Measurements from ENCODE around the gene ANKS1B.
A peak's percentile ranks its signal among the peaks of the same experiment; 100 is the strongest.
"Not testable (repeated sequence)": the region's sequence is repeated elsewhere in the genome, so short reads cannot be mapped to it uniquely, and the experiment has no call there.

The ANKS1B gene

DNA sequence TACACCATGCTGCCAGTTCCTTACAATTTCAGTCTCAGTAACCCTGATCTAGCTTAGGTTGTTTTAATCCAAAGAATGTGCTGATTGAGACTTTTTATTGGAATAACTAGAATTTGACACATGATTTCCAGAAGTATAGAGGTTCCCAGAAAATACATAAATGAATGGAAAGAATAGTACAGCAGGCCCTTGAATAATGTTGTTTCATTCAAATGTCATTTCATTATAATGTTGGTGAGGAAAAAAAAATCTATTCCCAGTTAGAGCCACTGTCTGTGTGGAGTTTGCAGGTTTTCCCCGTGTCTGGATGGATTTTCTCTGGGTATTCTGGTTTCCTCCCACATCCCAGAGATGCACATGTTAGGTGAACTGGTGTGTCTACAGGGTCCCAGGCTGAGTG, 610.7 kb downstream of the ANKS1B start:
- no peak for DNase-seq (ENCODE audit: low spot score)

- no peak for DNase-seq (ENCODE audit: low spot score)
These were observed 612.3 kb downstream of the ANKS1B start for GRCh38 chr12:99372257-99372920.

- DNase-seq (ENCODE audit: low spot score), result no peak
These were observed 614.2 kb downstream of the ANKS1B start for GRCh38 chr12:99370421-99371138.

GRCh38 chr12:99367181-99367580, 617.6 kb downstream of the ANKS1B start:
- peak; percentile 44 for DNase-seq (ENCODE audit: low spot score)

DNA sequence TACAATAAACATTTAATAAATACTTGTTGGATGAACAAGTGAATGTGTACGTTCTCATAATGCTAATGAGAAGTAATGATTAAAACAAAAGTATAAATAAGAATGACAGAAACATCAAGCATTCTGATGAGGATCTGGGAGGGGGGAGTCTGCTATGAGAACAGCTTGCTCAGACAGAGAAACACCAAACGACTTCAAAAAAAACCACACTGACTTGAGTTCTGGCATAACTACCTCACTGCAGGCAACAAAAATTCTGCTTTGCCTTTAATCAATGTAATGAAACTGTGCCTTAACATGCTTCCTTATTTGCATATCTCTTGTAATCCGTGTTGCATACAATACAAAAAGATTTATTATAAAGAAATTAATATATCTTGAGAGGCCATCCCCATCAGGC, 632.5 kb downstream of the ANKS1B start:
- no peak for DNase-seq (ENCODE audit: low spot score)

DNA sequence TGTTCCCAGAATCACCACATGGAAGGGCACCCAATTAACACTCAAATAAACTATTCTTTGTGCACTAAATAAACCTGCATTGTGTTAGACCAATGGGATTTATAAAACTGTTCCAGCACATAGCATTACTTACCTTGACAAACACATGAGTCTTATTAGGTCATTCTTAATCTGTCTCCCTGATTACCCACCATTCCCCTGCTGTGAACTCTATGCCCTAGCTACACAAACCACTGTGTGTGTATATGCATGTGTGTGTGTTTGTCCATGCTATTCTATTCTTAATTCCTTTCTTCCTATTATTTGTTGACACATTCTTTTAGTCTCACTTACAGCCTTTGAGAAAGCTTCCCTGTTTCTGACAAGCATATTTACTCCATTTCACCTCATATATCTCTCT, 640.8 kb downstream of the ANKS1B start:
- no peak for DNase-seq (ENCODE audit: low spot score)

- DNase-seq (ENCODE audit: low spot score), result no peak
These were observed 645.1 kb downstream of the ANKS1B start for GRCh38 chr12:99339663-99340062.

- DNase-seq (ENCODE audit: low spot score), result peak; percentile 48
These were observed 650.3 kb downstream of the ANKS1B start for GRCh38 chr12:99334285-99335056.

GRCh38 chr12:99332936-99333591, 651.7 kb downstream of the ANKS1B start:
- DNase-seq (ENCODE audit: low spot score), result no peak

GRCh38 chr12:99330216-99330615, 654.5 kb downstream of the ANKS1B start:
- DNase-seq (ENCODE audit: low spot score), result no peak

GRCh38 chr12:99321210-99321609, 663.5 kb downstream of the ANKS1B start:
- DNase-seq (ENCODE audit: low spot score), result not testable (repeated sequence)

DNA sequence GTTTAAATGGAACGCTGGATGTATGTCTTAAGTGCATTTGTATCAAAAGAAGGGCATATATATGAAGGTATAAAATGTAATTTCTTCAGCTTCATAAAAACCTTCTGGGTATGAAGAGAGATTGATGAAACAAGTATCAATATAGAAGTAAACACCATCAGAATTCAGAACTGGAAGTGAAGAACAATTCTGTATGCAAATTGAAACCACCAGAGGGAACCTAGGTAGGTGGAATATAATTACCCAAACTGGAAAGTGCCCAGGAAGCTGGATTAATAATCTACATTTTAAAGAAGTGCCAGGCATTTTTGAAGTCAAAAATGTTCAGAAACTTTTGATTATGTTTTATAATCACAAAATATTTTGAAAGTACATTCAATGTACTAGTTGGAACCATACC, 673.4 kb downstream of the ANKS1B start:
- peak; percentile 45 for DNase-seq (ENCODE audit: low spot score)

- DNase-seq (ENCODE audit: low spot score), result no peak
These were observed 674.9 kb downstream of the ANKS1B start for GRCh38 chr12:99309812-99310211.

DNA sequence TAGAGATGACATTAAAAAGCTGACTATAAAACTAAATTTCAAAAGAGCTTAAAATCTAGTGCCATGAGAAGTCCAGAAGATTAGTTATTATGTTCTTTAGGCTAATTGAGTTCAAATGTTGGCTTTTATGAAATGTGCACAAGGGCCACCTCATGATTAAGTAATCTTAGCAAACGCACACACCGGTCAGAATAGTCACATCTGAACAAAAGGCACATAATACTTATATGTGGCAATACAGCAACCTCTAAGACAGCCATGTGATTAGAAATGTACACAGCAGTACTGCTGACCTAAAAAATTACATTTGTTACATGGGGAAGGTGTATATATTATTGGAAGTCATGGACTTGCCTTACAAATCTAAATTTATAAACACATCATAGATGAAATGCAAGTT, 681.9 kb downstream of the ANKS1B start:
- DNase-seq (ENCODE audit: low spot score), result no peak

GRCh38 chr12:99287136-99287535, 697.6 kb downstream of the ANKS1B start:
- no peak for DNase-seq (ENCODE audit: low spot score)

DNA sequence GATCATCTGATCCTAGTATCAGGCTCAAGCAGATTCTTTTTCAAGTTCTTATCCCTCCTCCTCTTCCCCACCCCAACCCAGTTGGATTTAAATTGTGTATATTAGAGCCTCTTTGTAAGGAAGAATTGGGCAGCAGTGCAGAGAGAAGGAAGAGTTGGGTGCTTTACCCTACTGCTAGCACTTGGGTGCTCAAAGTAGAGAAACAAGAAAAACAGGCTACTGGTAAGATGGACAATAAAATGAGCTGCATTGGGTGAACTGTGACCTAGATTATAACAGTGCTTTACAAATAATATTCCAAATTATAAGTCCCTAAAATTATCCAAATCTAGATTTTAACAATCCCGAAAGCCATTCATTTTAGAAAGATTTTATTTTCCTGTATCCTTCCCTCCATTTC, 700.6 kb downstream of the ANKS1B start:
- DNase-seq (ENCODE audit: low spot score), result no peak

DNA sequence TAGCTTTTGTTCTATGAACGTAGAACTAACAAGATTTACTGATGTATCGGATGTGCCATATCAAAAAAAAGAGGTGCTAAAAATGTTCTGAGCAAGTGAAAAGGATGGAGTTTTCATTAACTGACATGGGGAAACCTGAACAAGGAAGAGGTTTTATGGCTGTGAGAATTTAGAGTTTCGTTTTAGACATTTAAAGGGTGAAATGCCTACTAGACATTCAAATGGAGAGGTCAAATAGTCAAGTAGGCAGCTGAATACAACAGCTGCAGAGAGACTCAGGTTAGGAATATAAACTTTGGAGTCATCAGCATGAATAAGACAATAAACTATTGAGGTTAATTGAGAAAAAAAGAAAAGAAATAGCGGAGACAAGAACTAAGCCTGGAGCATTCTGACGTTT, 702.1 kb downstream of the ANKS1B start:
- no peak for DNase-seq (ENCODE audit: low spot score)

GRCh38 chr12:99282086-99282485, 702.6 kb downstream of the ANKS1B start:
- no peak for DNase-seq (ENCODE audit: low spot score)

DNA sequence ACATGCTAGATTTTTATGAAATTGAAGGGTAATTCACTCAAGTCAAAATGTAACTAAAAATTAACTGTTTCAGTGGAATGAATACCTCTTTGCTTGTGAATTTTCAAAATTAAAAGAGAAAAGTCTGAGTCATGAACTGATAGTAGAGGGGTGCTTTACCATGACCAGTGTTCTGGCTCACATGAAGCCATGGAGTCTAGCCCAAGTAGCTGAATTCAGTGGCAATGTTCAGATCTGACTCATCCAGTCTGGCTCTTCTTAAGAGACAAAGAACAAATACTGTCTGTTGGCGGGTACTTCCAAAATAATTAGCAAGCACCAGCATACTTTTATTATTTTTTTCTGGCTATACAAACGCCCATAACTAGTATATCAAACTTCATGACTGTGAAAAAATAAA, 703.5 kb downstream of the ANKS1B start:
- DNase-seq (ENCODE audit: low spot score), result no peak

- DNase-seq (ENCODE audit: low spot score), result no peak
These were observed 705.8 kb downstream of the ANKS1B start for GRCh38 chr12:99278899-99279298.

GRCh38 chr12:99277591-99278379, 707.0 kb downstream of the ANKS1B start:
- no peak for DNase-seq (ENCODE audit: low spot score)

- DNase-seq (ENCODE audit: low spot score), result no peak
These were observed 713.7 kb downstream of the ANKS1B start for GRCh38 chr12:99271071-99271470.

Data from putamen (tissue), 1 donor.